A673 (cell line): ENCODE measurements around the gene BCKDK. TPM values are rescaled to one million over a fixed set of nuclear protein-coding genes. Genes with fewer than 3 reads are reported as not detected.

Experiments used
- BruUV-seq: library from RNA; stranded (reverse); fragments of 400-500 nt; replicated peaks from 2 replicates; lab custom pipeline; 2021; lab: Mats Ljungman, UMichigan
- CTCF ChIA-PET: fragments of 300-600 bp; sonication (Branson Sonifier 250); formaldehyde crosslinking; loops from one replicate; lab custom pipeline; 2022; ENCODE audit warnings: antibody characterized with exemption; lab: Charles Lee
- POLR2A ChIA-PET: fragments of 300-600 bp; sonication (Branson Sonifier 250); formaldehyde crosslinking; loops from one replicate; lab custom pipeline; 2022; ENCODE audit warnings: antibody characterized with exemption; ENCODE audit not compliant: low non-redundant PET; lab: Charles Lee
- DNase-seq: peaks from one replicate; pipeline ENCODE4 v3.0.0-alpha.2; 2015; ENCODE audit warnings: low spot score
- H3K27ac ChIP-seq: fragments of 200-600 bp; sonication (generic); 2 replicates; pipeline ENCODE4 v1.5.1; 2016; ENCODE audit warnings: mixed run types, low read depth, mild to moderate bottlenecking, mixed read lengths, antibody characterized with exemption, low read length; ENCODE audit not compliant: poor library complexity, severe bottlenecking
- H3K27me3 ChIP-seq: fragments of 200-600 bp; sonication (generic); replicated peaks from 2 replicates; pipeline ENCODE4 v1.6.1; 2017; ENCODE audit warnings: mixed run types, low read depth, mild to moderate bottlenecking, mixed read lengths, antibody characterized with exemption, low read length; ENCODE audit not compliant: insufficient read depth, poor library complexity
- H3K36me3 ChIP-seq: fragments of 200-600 bp; sonication (generic); 2 replicates; pipeline ENCODE4 v1.6.1; 2016; ENCODE audit warnings: mixed run types, mild to moderate bottlenecking, mixed read lengths, antibody characterized with exemption, low read length; ENCODE audit not compliant: insufficient read depth, poor library complexity, severe bottlenecking
- H3K4me1 ChIP-seq: fragments of 200-600 bp; sonication (generic); 2 replicates; pipeline ENCODE4 v1.6.1; 2017; ENCODE audit warnings: mixed run types, mild to moderate bottlenecking, mixed read lengths, antibody characterized with exemption, low read length; ENCODE audit not compliant: insufficient read depth, poor library complexity, severe bottlenecking
- H3K4me3 ChIP-seq: fragments of 200-600 bp; sonication (generic); 2 replicates; pipeline ENCODE4 v1.5.1; 2016; ENCODE audit warnings: low read depth, mixed run types, mild to moderate bottlenecking, mixed read lengths, low read length; ENCODE audit not compliant: poor library complexity, severe bottlenecking
- H3K9me3 ChIP-seq: fragments of 200-600 bp; sonication (generic); 2 replicates; pipeline ENCODE4 v1.6.1; 2016; ENCODE audit warnings: mixed run types, low read depth, mild to moderate bottlenecking, mixed read lengths, antibody characterized with exemption, low read length; ENCODE audit not compliant: poor library complexity, severe bottlenecking
- EZH2 ChIP-seq: fragments of 200-600 bp; sonication (generic); IDR thresholded peaks from 2 replicates; pipeline ENCODE4 v1.6.1; 2017; ENCODE audit warnings: borderline replicate concordance, low read depth, mild to moderate bottlenecking, mixed read lengths, antibody characterized with exemption, low read length; ENCODE audit not compliant: poor library complexity, severe bottlenecking
- intact Hi-C: fragments of 100-400 bp; cut with micrococcal nuclease; formaldehyde crosslinking; loops from one replicate; pipeline ENCODE4 v1.10.0; 2022; ENCODE audit not compliant: unreplicated experiment
- total RNA-seq: library from RNA; stranded (reverse); gene quantifications from 2 replicates; pipeline ENCODE4 v1.2.3, GENCODE V29; 2021
- TF ChIP-seq, protein P1 (sequence below): fragments of 300-800, 200-600 bp; sonication (generic); conservative IDR thresholded peaks from 2 replicates; pipeline ENCODE4 v1.5.1; 2017; ENCODE audit warnings: low read depth, mild to moderate bottlenecking, antibody characterized with exemption, low read length, moderate library complexity, mixed read lengths

The BCKDK gene
- total RNA-seq, 1 experiment from 2014 or later: 36.6 TPM

GRCh38 chr16:31078597-31079341 lies 29.4 kb upstream of the BCKDK start:
- TF ChIP-seq, protein P1, sequence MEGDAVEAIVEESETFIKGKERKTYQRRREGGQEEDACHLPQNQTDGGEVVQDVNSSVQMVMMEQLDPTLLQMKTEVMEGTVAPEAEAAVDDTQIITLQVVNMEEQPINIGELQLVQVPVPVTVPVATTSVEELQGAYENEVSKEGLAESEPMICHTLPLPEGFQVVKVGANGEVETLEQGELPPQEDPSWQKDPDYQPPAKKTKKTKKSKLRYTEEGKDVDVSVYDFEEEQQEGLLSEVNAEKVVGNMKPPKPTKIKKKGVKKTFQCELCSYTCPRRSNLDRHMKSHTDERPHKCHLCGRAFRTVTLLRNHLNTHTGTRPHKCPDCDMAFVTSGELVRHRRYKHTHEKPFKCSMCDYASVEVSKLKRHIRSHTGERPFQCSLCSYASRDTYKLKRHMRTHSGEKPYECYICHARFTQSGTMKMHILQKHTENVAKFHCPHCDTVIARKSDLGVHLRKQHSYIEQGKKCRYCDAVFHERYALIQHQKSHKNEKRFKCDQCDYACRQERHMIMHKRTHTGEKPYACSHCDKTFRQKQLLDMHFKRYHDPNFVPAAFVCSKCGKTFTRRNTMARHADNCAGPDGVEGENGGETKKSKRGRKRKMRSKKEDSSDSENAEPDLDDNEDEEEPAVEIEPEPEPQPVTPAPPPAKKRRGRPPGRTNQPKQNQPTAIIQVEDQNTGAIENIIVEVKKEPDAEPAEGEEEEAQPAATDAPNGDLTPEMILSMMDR: no peak
- TF ChIP-seq EZH2: no peak
- POLR2A ChIA-PET: no interaction called here
- H3K4me1 ChIP-seq: peaks cover 7% of the 10 kb centered on the region
- CTCF ChIA-PET: no interaction called here
- H3K27ac ChIP-seq: no peak overlapping the region
- DNase-seq: no peak
- intact Hi-C loops: no loop called here
- no peak overlapping the region for H3K4me3 ChIP-seq
- no peaks in the 10 kb centered on the region for H3K9me3 ChIP-seq
- H3K27me3 ChIP-seq: no peaks in the 10 kb centered on the region
- H3K36me3 ChIP-seq: peaks cover 45% of the 10 kb centered on the region
- BruUV-seq: no TSS peak

DNA sequence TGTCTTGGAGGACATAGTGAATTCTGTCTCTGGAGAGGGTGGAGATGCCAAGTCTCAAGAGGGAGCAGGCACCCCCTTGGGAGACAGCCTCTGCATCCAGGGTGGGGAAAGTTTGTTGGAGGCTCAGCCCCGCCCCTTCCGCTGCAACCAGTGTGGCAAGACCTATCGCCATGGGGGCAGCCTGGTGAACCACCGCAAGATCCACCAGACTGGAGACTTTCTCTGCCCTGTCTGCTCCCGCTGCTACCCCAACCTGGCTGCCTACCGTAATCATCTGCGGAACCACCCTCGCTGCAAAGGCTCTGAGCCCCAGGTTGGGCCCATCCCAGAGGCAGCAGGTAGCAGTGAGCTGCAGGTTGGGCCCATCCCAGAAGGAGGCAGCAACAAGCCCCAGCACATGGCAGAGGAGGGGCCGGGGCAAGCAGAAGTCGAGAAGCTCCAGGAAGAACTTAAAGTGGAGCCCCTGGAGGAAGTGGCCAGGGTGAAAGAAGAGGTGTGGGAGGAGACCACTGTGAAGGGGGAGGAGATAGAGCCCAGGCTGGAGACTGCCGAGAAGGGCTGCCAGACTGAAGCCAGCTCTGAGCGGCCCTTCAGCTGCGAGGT lies 28.7 kb upstream of the BCKDK start:
- no peak for DNase-seq
- no TSS peak for BruUV-seq
- no peaks in the 10 kb centered on the region for H3K27me3 ChIP-seq
- peaks cover 7% of the 10 kb centered on the region for H3K4me1 ChIP-seq
- no peak for TF ChIP-seq EZH2
- TF ChIP-seq, protein P1: no peak
- H3K36me3 ChIP-seq: peaks cover 50% of the 10 kb centered on the region
- CTCF ChIA-PET: no interaction called here
- POLR2A ChIA-PET: no interaction called here
- H3K9me3 ChIP-seq: no peaks in the 10 kb centered on the region
- H3K4me3 ChIP-seq: no peak overlapping the region
- no peak overlapping the region for H3K27ac ChIP-seq
- intact Hi-C loops: no loop called here

DNA sequence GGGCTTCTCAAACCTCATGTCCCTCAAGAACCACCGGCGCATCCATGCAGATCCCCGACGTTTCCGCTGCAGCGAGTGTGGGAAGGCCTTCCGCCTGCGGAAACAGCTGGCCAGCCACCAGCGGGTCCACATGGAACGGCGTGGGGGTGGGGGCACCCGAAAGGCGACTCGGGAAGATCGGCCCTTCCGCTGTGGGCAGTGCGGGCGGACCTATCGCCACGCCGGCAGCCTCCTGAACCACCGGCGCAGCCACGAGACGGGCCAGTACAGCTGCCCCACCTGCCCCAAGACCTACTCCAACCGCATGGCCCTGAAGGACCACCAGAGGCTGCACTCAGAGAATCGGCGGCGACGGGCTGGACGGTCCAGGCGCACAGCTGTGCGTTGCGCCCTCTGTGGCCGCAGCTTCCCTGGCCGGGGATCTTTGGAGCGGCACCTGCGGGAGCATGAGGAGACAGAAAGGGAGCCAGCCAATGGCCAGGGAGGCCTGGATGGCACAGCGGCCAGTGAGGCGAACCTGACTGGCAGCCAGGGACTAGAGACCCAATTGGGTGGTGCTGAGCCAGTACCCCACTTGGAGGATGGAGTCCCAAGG lies 28.1 kb upstream of the BCKDK start:
- Histone ChIP-seq H3K36me3 (peaks cover 50% of the 10 kb centered on the region), H3K27ac (no peak overlapping the region), H3K4me1 (peaks cover 5% of the 10 kb centered on the region), H3K27me3 (no peaks in the 10 kb centered on the region), H3K4me3 (no peak overlapping the region), H3K9me3 (no peaks in the 10 kb centered on the region)
- BruUV-seq: no TSS peak
- ChIA-PET POLR2A (no interaction called here), CTCF (no interaction called here)
- no peak for DNase-seq
- intact Hi-C loops: loop anchor here (10.0 kb wide), 1 partner anchor 795 kb away; the partner anchor contains the start of gene ZNF267
- TF ChIP-seq, protein P1: no peak
- no peak for TF ChIP-seq EZH2
